KOPT-K1 (cell line): Measurements from ENCODE around the gene IKBKG.
"Not testable (repeated sequence)": the region's sequence is repeated elsewhere in the genome, so short reads cannot be mapped to it uniquely, and the experiment has no call there.

Experiments used
- H3K27ac ChIP-seq: fragments of 200-600 bp; sonication (generic); 2 replicates; pipeline ENCODE4 v1.5.1; 2016; ENCODE audit warnings: antibody characterized with exemption, mild to moderate bottlenecking, low read depth, low read length; ENCODE audit not compliant: poor library complexity, severe bottlenecking
- H3K36me3 ChIP-seq: fragments of 200-600 bp; sonication (generic); 2 replicates; pipeline ENCODE4 v1.5.1; 2017; ENCODE audit warnings: antibody characterized with exemption, mild to moderate bottlenecking, low read length, moderate library complexity; ENCODE audit not compliant: insufficient read depth
- H3K9me3 ChIP-seq: fragments of 200-600 bp; sonication (generic); 2 replicates; pipeline ENCODE4 v1.5.1; 2017; ENCODE audit warnings: antibody characterized with exemption, low read length, mild to moderate bottlenecking; ENCODE audit not compliant: insufficient read depth, poor library complexity, severe bottlenecking

Gene IKBKG

DNA sequence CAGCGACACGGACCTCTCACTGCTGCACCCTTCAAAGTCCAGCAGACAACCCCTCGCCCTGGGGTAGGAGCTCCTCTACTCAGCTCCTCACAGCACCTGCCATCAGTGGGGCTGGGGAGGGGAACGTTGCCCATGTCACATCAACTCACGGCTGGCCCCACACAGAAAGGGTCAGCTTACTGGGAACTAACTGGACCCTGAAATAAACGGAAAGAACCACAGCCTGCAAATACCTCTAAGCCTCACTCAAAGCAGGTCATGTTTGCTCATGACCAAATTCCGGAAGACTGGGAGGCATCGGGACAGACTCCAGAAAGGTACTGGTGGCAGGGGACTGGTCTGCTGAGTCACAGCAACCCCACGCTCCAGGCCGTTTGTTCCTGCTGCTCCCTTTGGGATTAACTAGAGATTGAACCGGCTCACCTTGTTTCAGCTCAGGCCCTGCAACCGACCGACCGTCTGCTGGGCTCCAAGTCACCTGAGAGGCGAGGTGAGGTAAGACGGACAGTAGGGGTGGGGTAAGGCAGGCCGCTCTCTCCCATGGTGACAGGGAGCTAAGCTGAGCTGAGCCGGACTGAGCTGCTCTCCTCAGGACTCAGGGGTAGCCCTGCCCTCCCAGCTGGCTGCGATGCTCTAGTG, 6.4 kb upstream of the IKBKG start:
- Histone ChIP-seq H3K9me3 (no peaks in the 10 kb centered on the region), H3K27ac (no peak overlapping the region), H3K36me3 (peaks cover 48% of the 10 kb centered on the region)

GRCh38 chrX:154541589-154541895, 5.9 kb upstream of the IKBKG start:
- Histone ChIP-seq H3K36me3 (peaks cover 48% of the 10 kb centered on the region), H3K27ac (peak overlapping the region; percentile 62), H3K9me3 (no peaks in the 10 kb centered on the region)

- Histone ChIP-seq H3K36me3 (peaks cover 48% of the 10 kb centered on the region), H3K27ac (peak overlapping the region; percentile 62)
These were observed 5.3 kb upstream of the IKBKG start for GRCh38 chrX:154541896-154542722.

DNA sequence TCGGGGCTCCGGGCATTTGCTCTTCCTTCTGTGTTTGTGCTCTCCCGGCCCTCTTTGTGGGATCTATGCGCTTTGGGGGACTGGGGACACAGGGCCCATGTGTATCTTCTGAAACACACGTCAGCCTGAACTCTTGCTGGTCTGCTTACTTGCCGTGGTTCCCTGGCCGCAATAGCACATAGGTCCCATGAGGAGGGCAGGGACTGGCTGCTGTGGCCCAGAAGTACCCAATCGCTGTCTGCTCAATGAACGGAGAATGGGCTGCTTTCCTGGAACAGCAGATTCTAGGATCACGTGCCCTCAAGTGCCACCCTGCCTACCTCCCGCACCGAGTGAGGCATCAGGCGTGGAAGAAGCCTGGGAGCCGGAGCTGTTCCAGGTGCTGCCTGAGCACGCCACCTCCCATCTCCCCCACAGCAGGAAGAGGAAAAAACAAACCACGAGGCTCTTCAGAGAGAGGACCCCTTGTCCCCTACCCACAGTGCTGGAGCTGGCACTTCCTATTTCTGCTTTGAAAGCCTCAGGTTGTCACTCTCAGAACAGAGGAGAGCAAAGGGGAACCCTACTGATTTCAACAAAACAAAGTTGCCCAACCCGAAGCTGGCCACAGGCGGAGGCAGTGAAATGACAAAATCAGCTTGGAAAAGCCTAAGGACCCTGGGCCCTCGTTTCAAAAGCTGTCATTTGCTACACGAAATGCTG, 4.5 kb upstream of the IKBKG start:
- H3K27ac ChIP-seq = peak overlapping the region; percentile 62
- H3K9me3 ChIP-seq = no peaks in the 10 kb centered on the region
- H3K36me3 ChIP-seq = peaks cover 48% of the 10 kb centered on the region

More at GRCh38 chrX:154541896-154542722, 5.3 kb upstream of the IKBKG start:
- H3K9me3 ChIP-seq = no peaks in the 10 kb centered on the region

GRCh38 chrX:154545673-154546274, 1.6 kb upstream of the IKBKG start:
- Histone ChIP-seq H3K36me3 (peaks cover 32% of the 10 kb centered on the region), H3K27ac (peak overlapping the region; percentile 95), H3K9me3 (no peaks in the 10 kb centered on the region)

- peak within 1 kb of the TSS; percentile 95 for H3K27ac ChIP-seq
- H3K9me3 ChIP-seq = no peaks in the 10 kb centered on the region
- peaks cover 30% of the 10 kb centered on the region for H3K36me3 ChIP-seq
These were observed 821 bp upstream of the IKBKG start, which contains the start of gene G6PD for GRCh38 chrX:154546354-154547244. TSS of gene G6PD (minus strand) at chrX:154546846. CDS start at chrX:154546155, 691 bp downstream.

- Histone ChIP-seq H3K9me3 (no peaks in the 10 kb centered on the region), H3K27ac (peak overlapping the region; percentile 95), H3K36me3 (peaks cover 32% of the 10 kb centered on the region)
These were observed 552 bp downstream of the IKBKG start for GRCh38 chrX:154548028-154548316.

GRCh38 chrX:154549766-154550165, 2.3 kb downstream of the IKBKG start:
- peaks cover 40% of the 10 kb centered on the region for H3K36me3 ChIP-seq
- H3K9me3 ChIP-seq = no peaks in the 10 kb centered on the region
- H3K27ac ChIP-seq = no peak overlapping the region

- not testable (repeated sequence) for H3K27ac ChIP-seq, H3K9me3 ChIP-seq
- peaks cover 30% of the 10 kb centered on the region for H3K36me3 ChIP-seq
These were observed 4.8 kb downstream of the IKBKG start for GRCh38 chrX:154552112-154552806.

DNA sequence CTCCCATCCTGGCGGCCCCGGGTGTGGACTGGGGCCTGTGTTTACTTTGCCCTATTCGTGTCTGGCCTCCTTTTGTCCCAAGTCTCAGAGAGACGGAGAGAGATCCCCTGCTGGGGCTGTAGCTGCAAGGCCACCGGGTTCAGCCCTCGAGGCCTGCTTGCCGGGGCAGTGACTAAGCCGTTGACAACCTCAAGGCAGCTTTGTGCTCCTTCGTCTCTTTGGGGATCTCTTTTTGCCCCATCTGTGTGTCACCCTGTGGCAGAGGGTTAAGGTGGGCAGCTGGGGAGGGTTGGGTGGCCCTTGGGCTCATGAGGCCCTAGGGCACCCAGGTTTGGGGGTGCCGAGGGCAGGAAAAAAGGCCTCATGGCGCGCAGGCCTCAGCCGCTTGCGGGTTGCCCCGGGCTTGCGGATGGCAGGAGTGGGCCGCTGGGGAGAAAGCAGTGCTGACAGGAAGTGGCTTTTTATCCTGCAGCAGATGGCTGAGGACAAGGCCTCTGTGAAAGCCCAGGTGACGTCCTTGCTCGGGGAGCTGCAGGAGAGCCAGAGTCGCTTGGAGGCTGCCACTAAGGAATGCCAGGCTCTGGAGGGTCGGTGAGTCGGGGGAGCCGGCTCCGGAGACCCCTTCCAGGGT, 10.8 kb downstream of the IKBKG start:
- Histone ChIP-seq H3K36me3 (peaks cover 11% of the 10 kb centered on the region), H3K27ac (peak overlapping the region; percentile 18)
- not testable (repeated sequence) for H3K9me3 ChIP-seq

GRCh38 chrX:154558896-154559295, 11.5 kb downstream of the IKBKG start:
- H3K27ac ChIP-seq = peak overlapping the region; percentile 18
- not testable (repeated sequence) for H3K36me3 ChIP-seq, H3K9me3 ChIP-seq

GRCh38 chrX:154560326-154560725, 12.9 kb downstream of the IKBKG start:
- H3K36me3 ChIP-seq, H3K27ac ChIP-seq, H3K9me3 ChIP-seq: not testable (repeated sequence)

DNA sequence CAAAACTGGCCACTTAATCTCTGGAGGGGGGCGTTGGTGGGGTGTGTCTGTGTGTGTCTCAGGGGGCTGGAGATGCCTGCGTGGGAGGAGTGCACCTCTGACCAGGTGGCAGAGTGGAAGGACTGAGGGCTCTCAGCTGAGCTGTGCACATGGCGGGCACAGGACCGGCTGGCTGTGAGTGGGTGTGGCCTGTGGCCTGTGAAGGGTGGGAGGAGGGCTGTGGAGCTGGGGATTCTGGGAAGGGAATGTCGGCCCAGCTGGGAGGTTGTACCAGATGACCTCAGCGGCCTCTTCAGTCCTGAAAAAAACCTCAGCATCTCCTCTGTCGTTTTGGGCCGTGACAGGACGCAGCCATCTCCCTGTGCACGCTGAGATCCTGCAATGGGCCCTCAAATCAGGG, 14.9 kb downstream of the IKBKG start:
- H3K9me3 ChIP-seq, H3K36me3 ChIP-seq, H3K27ac ChIP-seq: not testable (repeated sequence)

DNA sequence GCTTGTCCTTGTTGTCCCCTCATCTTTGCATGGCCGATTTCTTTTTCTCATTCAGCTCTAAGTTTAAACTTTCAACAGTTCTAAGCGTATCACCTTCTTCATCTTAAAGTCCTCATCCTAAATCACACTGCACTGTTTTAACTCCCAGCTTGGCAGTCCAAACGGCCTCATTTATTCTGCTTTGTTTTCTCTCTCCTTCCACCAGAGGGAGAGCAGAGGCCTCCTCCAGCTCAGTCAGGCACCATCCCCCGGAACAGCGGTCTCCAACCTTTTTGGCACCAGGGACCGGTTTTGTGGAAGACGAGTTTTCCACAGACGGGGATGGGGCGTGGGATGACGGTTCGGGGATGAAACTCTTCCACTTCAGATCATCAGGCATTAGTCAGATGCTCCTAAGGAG, 22.9 kb downstream of the IKBKG start:
- H3K27ac ChIP-seq, H3K36me3 ChIP-seq: not testable (repeated sequence)

More for the DNA sequence above, 22.9 kb downstream of the IKBKG start:
- H3K9me3 ChIP-seq = not testable (repeated sequence)
